Kidney tubule cell (primary cell): Measurements from ENCODE around the gene CHST9.
A peak's percentile ranks its signal among the peaks of the same experiment; 100 is the strongest.
"Not testable (repeated sequence)": the region's sequence is repeated elsewhere in the genome, so short reads cannot be mapped to it uniquely, and the experiment has no call there.

ENCODE experiments used
- DNase-seq: peaks from one replicate; pipeline ENCODE4 v3.0.0-alpha.2; 2018; ENCODE audit warnings: low spot score

The CHST9 gene

GRCh38 chr18:27094621-27095020 is 90.5 kb downstream of the CHST9 start:
- DNase-seq, result peak; percentile 25

GRCh38 chr18:27093290-27093689 is 91.8 kb downstream of the CHST9 start:
- not testable (repeated sequence) for DNase-seq

- no peak for DNase-seq
These were observed 103.4 kb downstream of the CHST9 start for GRCh38 chr18:27081701-27082100.

- no peak for DNase-seq
These were observed 109.3 kb downstream of the CHST9 start for GRCh38 chr18:27075828-27076227.

- no peak for DNase-seq
These were observed 111.7 kb downstream of the CHST9 start for GRCh38 chr18:27073404-27073830.

- DNase-seq, result no peak
These were observed 120.4 kb downstream of the CHST9 start for GRCh38 chr18:27064673-27065072.

- peak; percentile 97 for DNase-seq
These were observed 122.3 kb downstream of the CHST9 start for GRCh38 chr18:27062802-27063201.

GRCh38 chr18:27061488-27062095 is 123.5 kb downstream of the CHST9 start:
- DNase-seq, result no peak

GRCh38 chr18:27057519-27058234 is 127.4 kb downstream of the CHST9 start:
- DNase-seq, result no peak

- no peak for DNase-seq
These were observed 130.2 kb downstream of the CHST9 start for GRCh38 chr18:27054926-27055325.

GRCh38 chr18:27049969-27050368 is 135.1 kb downstream of the CHST9 start:
- DNase-seq, result no peak

- no peak for DNase-seq
These were observed 139.8 kb downstream of the CHST9 start for GRCh38 chr18:27045342-27045741.

GRCh38 chr18:27042177-27042576 is 142.9 kb downstream of the CHST9 start:
- no peak for DNase-seq

GRCh38 chr18:27040796-27041195 is 144.3 kb downstream of the CHST9 start:
- DNase-seq, result no peak

GRCh38 chr18:27033722-27034121 is 151.4 kb downstream of the CHST9 start:
- DNase-seq, result no peak

- no peak for DNase-seq
These were observed 154.7 kb downstream of the CHST9 start for GRCh38 chr18:27030421-27030820.

- DNase-seq, result peak; percentile 25
These were observed 162.6 kb downstream of the CHST9 start for GRCh38 chr18:27022477-27022876.

GRCh38 chr18:27017901-27018500 is 167.1 kb downstream of the CHST9 start:
- peak; percentile 45 for DNase-seq

- DNase-seq, result peak; percentile 42
These were observed 170.3 kb downstream of the CHST9 start for GRCh38 chr18:27014841-27015240.

GRCh38 chr18:27010784-27011183 is 174.3 kb downstream of the CHST9 start:
- DNase-seq, result no peak

GRCh38 chr18:27009293-27009692 is 175.8 kb downstream of the CHST9 start:
- DNase-seq, result no peak

GRCh38 chr18:27008575-27008974 is 176.5 kb downstream of the CHST9 start:
- peak; percentile 27 for DNase-seq

- peak; percentile 55 for DNase-seq
These were observed 177.2 kb downstream of the CHST9 start for GRCh38 chr18:27007880-27008279.
